Prostate gland (tissue), 2 donors: Measurements from ENCODE around the gene FAM241B. TPM values are rescaled to one million over a fixed set of nuclear protein-coding genes. Genes with fewer than 3 reads are reported as not detected.
A peak's percentile ranks its signal among the peaks of the same experiment; 100 is the strongest.

Source experiments
- DNase-seq: peaks from one replicate; pipeline ENCODE4 v3.0.0-alpha.2; 2019; ENCODE audit warnings: low spot score
- H3K27ac ChIP-seq, 2 donors: fragments of 200-600 bp; sonication (generic); 2 replicates each; pipeline ENCODE4 v1.5.1; 2017 to 2019
- H3K27me3 ChIP-seq: fragments of 200-600 bp; sonication (generic); replicated peaks from 2 replicates; pipeline ENCODE4 v1.5.1; 2019; ENCODE audit not compliant: insufficient read depth
- H3K36me3 ChIP-seq, 2 donors: fragments of 200-600 bp; sonication (generic); 1 replicate in 1 of 2; 2 replicates in 1 of 2; pipeline versions ENCODE4 v1.5.1 to v1.8.1; 2017 to 2019
- H3K4me1 ChIP-seq: fragments of 200-600 bp; sonication (generic); replicated peaks from 2 replicates; pipeline ENCODE4 v1.5.1; 2019
- H3K4me3 ChIP-seq, 2 donors: fragments of 200-600 bp; sonication (generic); 2 replicates each; pipeline ENCODE4 v1.5.1; 2017 to 2019
- H3K9me3 ChIP-seq: fragments of 200-600 bp; sonication (generic); 2 replicates; pipeline ENCODE4 v1.5.1; 2017
- CTCF ChIP-seq, 4 experiments: fragments of 200-600 bp in 2 of 4; fragments of 450-650 bp in 2 of 4; sonication (generic) in 2 of 4; IDR thresholded peaks; 1 replicate in 3 of 4; 2 replicates in 1 of 4; pipeline ENCODE4 v1.5.1; 2016 to 2019; ENCODE audit warnings: antibody characterized with exemption in 4 of 4, mild to moderate bottlenecking in 2 of 4, moderate library complexity in 2 of 4
- POLR2A ChIP-seq: fragments of 450-650 bp; IDR thresholded peaks from one replicate; pipeline ENCODE4 v1.6.1; 2016; ENCODE audit warnings: antibody characterized with exemption, mild to moderate bottlenecking
- POLR2AphosphoS5 ChIP-seq: sonication (generic); formaldehyde crosslinking; IDR thresholded peaks from one replicate; pipeline ENCODE4 v1.6.1; 2017; ENCODE audit warnings: antibody characterized with exemption
- WGBS: methylation state at CpG from one replicate; pipeline ENCODE4 v1.1.5; 2018; 5-methylcytosine and 5-hydroxymethylcytosine counted together
- intact Hi-C: fragments of 100-400 bp; cut with DNase I; formaldehyde crosslinking; loops from one replicate; pipeline ENCODE4 v1.14.2; 2022
- total RNA-seq, 2 donors: library from RNA; depleted of rRNA; stranded (reverse); fragments of >200 nt; gene quantifications; one replicate each; pipeline ENCODE4 v1.1.0, GENCODE V29; 2016

FAM241B gene, protein sequence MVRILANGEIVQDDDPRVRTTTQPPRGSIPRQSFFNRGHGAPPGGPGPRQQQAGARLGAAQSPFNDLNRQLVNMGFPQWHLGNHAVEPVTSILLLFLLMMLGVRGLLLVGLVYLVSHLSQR
- total RNA-seq: 10 to 100 TPM in 1 of 2 donors, 1 to 10 TPM in 1; 6.8 to 13.4 TPM

DNA sequence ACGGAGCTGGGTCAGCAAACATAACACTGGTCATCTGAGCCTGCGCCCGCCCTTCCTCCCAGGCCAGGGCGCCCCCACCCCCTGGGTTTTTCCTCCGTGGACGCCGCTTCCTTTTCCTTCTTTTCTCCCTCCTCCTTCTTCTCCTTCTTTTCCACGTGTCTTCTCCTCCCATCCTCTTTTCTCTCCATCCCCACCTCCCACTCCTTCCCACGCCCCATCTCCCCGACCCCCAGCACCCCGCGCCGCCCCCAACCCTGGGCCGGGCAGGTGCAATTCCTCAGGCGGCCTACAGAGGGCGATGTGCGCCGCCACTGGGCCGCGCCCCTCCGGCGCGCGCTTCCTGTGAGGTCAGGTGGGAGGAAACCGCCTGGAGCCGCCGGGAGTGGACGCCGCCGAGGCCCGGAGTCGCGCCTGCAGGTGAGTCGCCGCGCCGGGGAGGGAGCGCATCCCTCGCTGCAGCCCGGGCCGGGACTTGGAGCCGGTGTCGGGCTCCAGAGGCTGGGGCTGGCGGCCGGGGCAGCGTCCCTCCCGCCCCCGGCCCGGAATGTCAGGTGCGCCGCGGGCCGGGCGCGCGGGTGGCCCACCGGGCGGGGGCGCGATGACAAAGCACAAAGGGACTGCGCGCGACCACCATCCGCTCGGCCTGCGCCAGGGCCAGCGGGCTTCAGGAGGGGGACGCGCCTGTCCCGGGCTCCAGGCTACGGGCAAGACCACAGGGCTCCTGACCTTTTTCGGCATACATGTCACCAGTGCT, at the start of gene FAM241B:
Gene FAM241B (plus strand): TSS at position 351 of the 754 bp plus-strand sequence. CDS start 1,497 bp downstream, outside the sequence.
- Histone ChIP-seq H3K27ac (peak within 1 kb of the TSS; percentile 31 to 49), H3K27me3 (no peaks in the 10 kb centered on the region), H3K9me3 (no peaks in the 10 kb centered on the region), H3K4me1 (peaks cover 7% of the 10 kb centered on the region), H3K4me3 (peak within 1 kb of the TSS; percentile 62 to 65), H3K36me3 (no peaks in the 10 kb centered on the region)
- peak; percentile 71 for DNase-seq
- intact Hi-C loops: no loop called here
- WGBS: 2% methylated on average over 48 of the region's 72 CpGs
- TF ChIP-seq POLR2AphosphoS5: peak; percentile 46
- TF ChIP-seq CTCF (IDR thresholded peaks at IDR 0.05): peak; percentile 91 to 98 (median 96)
- peak; percentile 60 for TF ChIP-seq POLR2A

- no peaks in the 10 kb centered on the region for H3K36me3 ChIP-seq
- H3K9me3 ChIP-seq: no peaks in the 10 kb centered on the region
- H3K4me1 ChIP-seq: no peaks in the 10 kb centered on the region
- H3K27me3 ChIP-seq: peaks cover 32% of the 10 kb centered on the region
- WGBS: 72% methylated on average over 5 of the region's 5 CpGs
- TF ChIP-seq POLR2A (no peak), CTCF (IDR thresholded peaks at IDR 0.05) (no peak), POLR2AphosphoS5 (no peak)
- no peak overlapping the region for H3K27ac ChIP-seq
- H3K4me3 ChIP-seq: no peak overlapping the region
- intact Hi-C loops: no loop called here
- no peak for DNase-seq
Observed at GRCh38 chr10:69580435-69580834, 49.6 kb upstream of the FAM241B start.

DNA sequence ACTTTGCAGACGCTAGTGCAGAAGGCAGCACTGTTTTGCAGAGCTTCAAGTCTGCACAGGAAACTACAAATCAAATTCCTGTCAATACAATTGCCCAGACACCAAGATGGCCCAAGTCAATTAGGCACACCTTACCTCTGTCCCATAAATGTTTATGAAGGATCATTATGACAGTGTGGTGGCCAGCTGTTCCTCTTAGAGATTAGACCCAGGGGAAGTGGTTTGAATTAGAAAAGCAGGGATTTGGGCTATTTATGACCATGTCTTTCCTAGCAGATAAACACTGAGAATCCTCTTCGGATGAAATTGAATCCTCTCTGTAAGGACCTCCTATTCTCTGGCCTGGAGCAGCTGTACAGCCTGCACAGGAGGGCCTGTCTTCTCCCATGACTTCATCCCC, 46.9 kb upstream of the FAM241B start:
- no peak overlapping the region for H3K4me3 ChIP-seq
- peaks cover 13% of the 10 kb centered on the region for H3K27me3 ChIP-seq
- intact Hi-C loops: no loop called here
- DNase-seq: no peak
- no peaks in the 10 kb centered on the region for H3K36me3 ChIP-seq
- no peaks in the 10 kb centered on the region for H3K9me3 ChIP-seq
- H3K4me1 ChIP-seq: no peaks in the 10 kb centered on the region
- no peak overlapping the region for H3K27ac ChIP-seq
- WGBS: 33% methylated on average over 2 of the region's 2 CpGs
- TF ChIP-seq POLR2A (no peak), CTCF (IDR thresholded peaks at IDR 0.05) (no peak), POLR2AphosphoS5 (no peak)

GRCh38 chr10:69584624-69585023, 45.4 kb upstream of the FAM241B start:
- intact Hi-C loops: no loop called here
- TF ChIP-seq CTCF (IDR thresholded peaks at IDR 0.05): no peak
- no peak for TF ChIP-seq POLR2AphosphoS5
- TF ChIP-seq POLR2A: no peak
- Histone ChIP-seq H3K36me3 (no peaks in the 10 kb centered on the region), H3K9me3 (no peaks in the 10 kb centered on the region), H3K27ac (no peak overlapping the region), H3K4me1 (no peaks in the 10 kb centered on the region), H3K4me3 (no peak overlapping the region), H3K27me3 (peaks cover 5% of the 10 kb centered on the region)
- no peak for DNase-seq
- 82% methylated on average over 3 of the region's 3 CpGs for WGBS

GRCh38 chr10:69588358-69588757, 41.7 kb upstream of the FAM241B start:
- H3K27ac ChIP-seq: no peak overlapping the region
- H3K27me3 ChIP-seq: no peaks in the 10 kb centered on the region
- no peak for DNase-seq
- intact Hi-C loops: no loop called here
- TF ChIP-seq POLR2AphosphoS5 (no peak), POLR2A (no peak), CTCF (IDR thresholded peaks at IDR 0.05) (no peak)
- no peaks in the 10 kb centered on the region for H3K4me1 ChIP-seq
- no peaks in the 10 kb centered on the region for H3K36me3 ChIP-seq
- WGBS: 30% methylated on average over 3 of the region's 3 CpGs
- no peak overlapping the region for H3K4me3 ChIP-seq
- H3K9me3 ChIP-seq: no peaks in the 10 kb centered on the region
